OCI-LY1 (cell line): Measurements from ENCODE around the gene RBM34.

ENCODE experiments used
- CTCF ChIP-seq: fragments of 200-600 bp; sonication (generic), shearing (Covaris generic); IDR thresholded peaks from 2 replicates; pipeline ENCODE4 v1.5.1; 2017; ENCODE audit warnings: mild to moderate bottlenecking, antibody characterized with exemption, low read length, moderate library complexity, mixed read lengths
- EZH2 ChIP-seq: fragments of 200-600 bp; sonication (generic), shearing (Covaris generic); IDR thresholded peaks from 2 replicates; pipeline ENCODE4 v1.8.0; 2017; ENCODE audit warnings: borderline replicate concordance, mixed run types, mild to moderate bottlenecking, antibody characterized with exemption, low read length, moderate library complexity, mixed read lengths

DNA sequence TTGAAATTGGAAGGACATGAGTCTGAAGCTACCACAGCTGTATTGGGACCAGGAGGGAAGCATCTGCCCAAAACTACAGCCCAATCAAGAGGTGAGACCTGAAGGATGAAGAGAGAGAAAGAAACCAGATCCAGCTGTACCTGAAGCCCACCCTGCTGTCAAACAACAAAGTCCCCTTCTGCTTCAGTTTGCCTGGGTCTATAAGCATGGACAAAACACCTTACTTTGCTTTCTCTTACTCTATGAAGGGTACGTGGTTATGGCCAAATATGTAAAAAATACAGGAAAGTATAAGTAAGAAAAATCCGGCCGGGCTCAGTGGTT lies 58.8 kb downstream of the RBM34 start:
- no peak for TF ChIP-seq CTCF
- TF ChIP-seq EZH2: no peak
